ENCODE data around the gene SORBS2.

GRCh38 chr4:185583813-185584212, 228.2 kb downstream of the SORBS2 start:
- TF ChIP-seq CTCF (IDR thresholded peaks at IDR 0.05) (no peak), ZFX (IDR thresholded peaks at IDR 0.05; ENCODE audit: borderline replicate concordance) (no peak)
